Measurements from ENCODE around the gene RAD9A.

GRCh38 chr11:67437082-67437808, 45.5 kb downstream of the RAD9A start, which contains the start of gene PTPRCAP:
- TF ChIP-seq CTCF (IDR thresholded peaks at IDR 0.05 in 2 of 3, conservative IDR thresholded peaks at IDR 0.05 in 1 of 3; ENCODE audit: insufficient read depth in 2 of 3, low read depth in 1 of 3, low read length in 3 of 3) (no peak), GABPA (tag; conservative IDR thresholded peaks at IDR 0.05; ENCODE audit: low read depth) (peak; percentile 27; the same call in 1 of the 2 replicates), NFIC (IDR thresholded peaks at IDR 0.05) (no peak), ZBTB33 (CRISPR knock-in tag; IDR thresholded peaks at IDR 0.05) (no peak), KLF6 (CRISPR knock-in tag; IDR thresholded peaks at IDR 0.05; ENCODE audit: borderline replicate concordance) (no peak), ELF2 (CRISPR knock-in tag; IDR thresholded peaks at IDR 0.05) (no peak), ARNT (IDR thresholded peaks at IDR 0.05) (no peak), SIN3A (IDR thresholded peaks at IDR 0.05; ENCODE audit: borderline replicate concordance in 2 of 2, control insufficient read depth in 1 of 2, low read depth in 2 of 2, low read length in 2 of 2) (no peak), BCLAF1 (IDR thresholded peaks at IDR 0.05; ENCODE audit: borderline replicate concordance in 1 of 2, control insufficient read depth in 1 of 2, low read depth in 2 of 2, low read length in 1 of 2) (no peak), ZBTB49 (CRISPR knock-in tag; IDR thresholded peaks at IDR 0.05; ENCODE audit: borderline replicate concordance) (no peak), TBL1XR1 (IDR thresholded peaks at IDR 0.05; ENCODE audit: low read length in 2 of 2) (no peak)
